Activated CD4-positive, alpha-beta memory T cell treated with anti-CD3 and anti-CD28 coated beads, Interleukin-2, amount 10 ng/mL, durations not matched to agents 7 days and 5 days (primary cell): ENCODE measurements around the gene TMEM252. TPM values are rescaled to one million over a fixed set of nuclear protein-coding genes. Genes with fewer than 3 reads are reported as not detected.

Experiments
- CTCF ChIA-PET: fragments of 350-600 bp; sonication (Branson Sonifier 250); formaldehyde crosslinking; loops from one replicate; lab custom pipeline; 2021; ENCODE audit warnings: antibody characterized with exemption, inconsistent platforms; lab: Charles Lee
- POLR2A ChIA-PET: fragments of 350-600 bp; sonication (Branson Sonifier 250); formaldehyde crosslinking; loops from one replicate; lab custom pipeline; 2021; ENCODE audit warnings: antibody characterized with exemption; lab: Charles Lee
- DNase-seq: peaks from one replicate; pipeline ENCODE4 v3.0.0-alpha.2; 2020
- H3K27ac Mint-ChIP-seq: one replicate; pipeline ENCODE4 v1.8.0; 2021; ENCODE audit warnings: mild to moderate bottlenecking, mixed read lengths
- H3K27me3 Mint-ChIP-seq: one replicate; pipeline ENCODE4 v1.8.0; 2021; ENCODE audit warnings: mixed read lengths
- H3K36me3 Mint-ChIP-seq: one replicate; pipeline ENCODE4 v1.8.0; 2021; ENCODE audit warnings: low read depth, mixed read lengths
- H3K4me1 Mint-ChIP-seq: one replicate; pipeline ENCODE4 v1.8.0; 2021; ENCODE audit warnings: mixed read lengths
- H3K4me3 Mint-ChIP-seq: one replicate; pipeline ENCODE4 v1.8.0; 2021; ENCODE audit warnings: mild to moderate bottlenecking, mixed read lengths
- H3K9me3 Mint-ChIP-seq: one replicate; pipeline ENCODE4 v1.8.0; 2021; ENCODE audit warnings: mixed read lengths
- total RNA-seq, 2 experiments: library from RNA; stranded (reverse); gene quantifications; one replicate each; pipeline ENCODE4 v1.2.3, GENCODE V29; 2021

Gene TMEM252
- total RNA-seq, 2 experiments from 2014 or later, result not detected

- ChIA-PET CTCF (no interaction called here), POLR2A (no interaction called here)
- no peak overlapping the region for H3K4me3 Mint-ChIP-seq
- H3K9me3 Mint-ChIP-seq, result no peaks in the 10 kb centered on the region
- H3K36me3 Mint-ChIP-seq, result no peaks in the 10 kb centered on the region
- no peaks in the 10 kb centered on the region for H3K4me1 Mint-ChIP-seq
- no peak for DNase-seq
- H3K27ac Mint-ChIP-seq, result no peak overlapping the region
- peaks cover 9% of the 10 kb centered on the region for H3K27me3 Mint-ChIP-seq
Observed at GRCh38 chr9:68505681-68506409, 34.8 kb downstream of the TMEM252 start.

- no peak for DNase-seq
- no peak overlapping the region for H3K27ac Mint-ChIP-seq
- H3K4me1 Mint-ChIP-seq, result no peaks in the 10 kb centered on the region
- CTCF ChIA-PET, result no interaction called here
- no peaks in the 10 kb centered on the region for H3K9me3 Mint-ChIP-seq
- POLR2A ChIA-PET, result no interaction called here
- H3K36me3 Mint-ChIP-seq, result no peaks in the 10 kb centered on the region
- no peak overlapping the region for H3K4me3 Mint-ChIP-seq
- H3K27me3 Mint-ChIP-seq, result peaks cover 11% of the 10 kb centered on the region
Observed at GRCh38 chr9:68502279-68502678, 38.4 kb downstream of the TMEM252 start.

GRCh38 chr9:68500457-68501381 lies 40.0 kb downstream of the TMEM252 start:
- CTCF ChIA-PET, result no interaction called here
- H3K9me3 Mint-ChIP-seq, result no peaks in the 10 kb centered on the region
- H3K4me1 Mint-ChIP-seq, result no peaks in the 10 kb centered on the region
- peaks cover 13% of the 10 kb centered on the region for H3K27me3 Mint-ChIP-seq
- no peak overlapping the region for H3K27ac Mint-ChIP-seq
- no peak overlapping the region for H3K4me3 Mint-ChIP-seq
- no peaks in the 10 kb centered on the region for H3K36me3 Mint-ChIP-seq
- POLR2A ChIA-PET, result no interaction called here
- no peak for DNase-seq

GRCh38 chr9:68498816-68499215 lies 41.9 kb downstream of the TMEM252 start:
- Mint-ChIP-seq H3K27ac (no peak overlapping the region), H3K27me3 (peaks cover 8% of the 10 kb centered on the region), H3K4me1 (no peaks in the 10 kb centered on the region), H3K4me3 (no peak overlapping the region), H3K9me3 (no peaks in the 10 kb centered on the region), H3K36me3 (no peaks in the 10 kb centered on the region)
- ChIA-PET POLR2A (no interaction called here), CTCF (no interaction called here)
- DNase-seq, result no peak

GRCh38 chr9:68497629-68498028 lies 43.1 kb downstream of the TMEM252 start:
- ChIA-PET CTCF (no interaction called here), POLR2A (no interaction called here)
- Mint-ChIP-seq H3K4me1 (no peaks in the 10 kb centered on the region), H3K36me3 (no peaks in the 10 kb centered on the region), H3K4me3 (no peak overlapping the region), H3K27ac (no peak overlapping the region), H3K9me3 (no peaks in the 10 kb centered on the region), H3K27me3 (peaks cover 8% of the 10 kb centered on the region)
- DNase-seq, result no peak

- ChIA-PET CTCF (no interaction called here), POLR2A (no interaction called here)
- no peak overlapping the region for H3K4me3 Mint-ChIP-seq
- DNase-seq, result no peak
- no peaks in the 10 kb centered on the region for H3K36me3 Mint-ChIP-seq
- no peak overlapping the region for H3K27ac Mint-ChIP-seq
- no peaks in the 10 kb centered on the region for H3K4me1 Mint-ChIP-seq
- H3K9me3 Mint-ChIP-seq, result no peaks in the 10 kb centered on the region
- peaks cover 8% of the 10 kb centered on the region for H3K27me3 Mint-ChIP-seq
Observed at GRCh38 chr9:68496356-68496755, 44.3 kb downstream of the TMEM252 start.

- peaks cover 8% of the 10 kb centered on the region for H3K27me3 Mint-ChIP-seq
- no peaks in the 10 kb centered on the region for H3K4me1 Mint-ChIP-seq
- ChIA-PET POLR2A (no interaction called here), CTCF (no interaction called here)
- H3K36me3 Mint-ChIP-seq, result no peaks in the 10 kb centered on the region
- H3K27ac Mint-ChIP-seq, result no peak overlapping the region
- no peaks in the 10 kb centered on the region for H3K9me3 Mint-ChIP-seq
- no peak overlapping the region for H3K4me3 Mint-ChIP-seq
- no peak for DNase-seq
Observed at GRCh38 chr9:68495247-68495646, 45.4 kb downstream of the TMEM252 start.

- POLR2A ChIA-PET, result no interaction called here
Observed at GRCh38 chr9:68493958-68494577, 46.6 kb downstream of the TMEM252 start.

GRCh38 chr9:68493541-68493940 lies 47.1 kb downstream of the TMEM252 start:
- peaks cover 6% of the 10 kb centered on the region for H3K27me3 Mint-ChIP-seq
- H3K9me3 Mint-ChIP-seq, result no peaks in the 10 kb centered on the region
- DNase-seq, result no peak
- POLR2A ChIA-PET, result no interaction called here
- CTCF ChIA-PET, result interaction anchor here (1.1 kb wide), 1 partner anchor 15 kb away, joined by 3 read pairs; no protein-coding TSS in a partner anchor
- no peaks in the 10 kb centered on the region for H3K36me3 Mint-ChIP-seq
- H3K4me1 Mint-ChIP-seq, result no peaks in the 10 kb centered on the region
- H3K27ac Mint-ChIP-seq, result no peak overlapping the region
- H3K4me3 Mint-ChIP-seq, result no peak overlapping the region

More at GRCh38 chr9:68493958-68494577, 46.6 kb downstream of the TMEM252 start:
- Mint-ChIP-seq H3K36me3 (no peaks in the 10 kb centered on the region), H3K27me3 (peaks cover 8% of the 10 kb centered on the region), H3K4me1 (no peaks in the 10 kb centered on the region), H3K9me3 (no peaks in the 10 kb centered on the region), H3K4me3 (no peak overlapping the region), H3K27ac (no peak overlapping the region)
- CTCF ChIA-PET, result interaction anchor here (1.1 kb wide), 1 partner anchor 14 kb away, joined by 3 read pairs; no protein-coding TSS in a partner anchor
- no peak for DNase-seq

- H3K9me3 Mint-ChIP-seq, result no peaks in the 10 kb centered on the region
- H3K4me3 Mint-ChIP-seq, result no peak overlapping the region
- no peaks in the 10 kb centered on the region for H3K4me1 Mint-ChIP-seq
- DNase-seq, result no peak
- no peak overlapping the region for H3K27ac Mint-ChIP-seq
- peaks cover 2% of the 10 kb centered on the region for H3K27me3 Mint-ChIP-seq
- CTCF ChIA-PET, result no interaction called here
- H3K36me3 Mint-ChIP-seq, result no peaks in the 10 kb centered on the region
- POLR2A ChIA-PET, result no interaction called here
Observed at GRCh38 chr9:68492806-68493205, 47.9 kb downstream of the TMEM252 start.

- ChIA-PET CTCF (no interaction called here), POLR2A (no interaction called here)
- H3K27ac Mint-ChIP-seq, result no peak overlapping the region
- no peak for DNase-seq
- no peaks in the 10 kb centered on the region for H3K27me3 Mint-ChIP-seq
- no peaks in the 10 kb centered on the region for H3K4me1 Mint-ChIP-seq
- H3K4me3 Mint-ChIP-seq, result no peak overlapping the region
- H3K36me3 Mint-ChIP-seq, result no peaks in the 10 kb centered on the region
- H3K9me3 Mint-ChIP-seq, result no peaks in the 10 kb centered on the region
Observed at GRCh38 chr9:68489646-68490045, 51.0 kb downstream of the TMEM252 start.

GRCh38 chr9:68488126-68488525 lies 52.6 kb downstream of the TMEM252 start:
- H3K4me1 Mint-ChIP-seq, result no peaks in the 10 kb centered on the region
- H3K9me3 Mint-ChIP-seq, result no peaks in the 10 kb centered on the region
- DNase-seq, result no peak
- H3K27ac Mint-ChIP-seq, result no peak overlapping the region
- H3K36me3 Mint-ChIP-seq, result no peaks in the 10 kb centered on the region
- ChIA-PET CTCF (no interaction called here), POLR2A (no interaction called here)
- no peak overlapping the region for H3K4me3 Mint-ChIP-seq
- no peaks in the 10 kb centered on the region for H3K27me3 Mint-ChIP-seq
